ENCODE results near the gene BCAS4. TPM values are rescaled to one million over a fixed set of nuclear protein-coding genes. Genes with fewer than 3 reads are reported as not detected.

Gene BCAS4
- total and polyA plus RNA-seq, 4 donors, result 4.3 to 5.7 (median 5.0) TPM

DNA sequence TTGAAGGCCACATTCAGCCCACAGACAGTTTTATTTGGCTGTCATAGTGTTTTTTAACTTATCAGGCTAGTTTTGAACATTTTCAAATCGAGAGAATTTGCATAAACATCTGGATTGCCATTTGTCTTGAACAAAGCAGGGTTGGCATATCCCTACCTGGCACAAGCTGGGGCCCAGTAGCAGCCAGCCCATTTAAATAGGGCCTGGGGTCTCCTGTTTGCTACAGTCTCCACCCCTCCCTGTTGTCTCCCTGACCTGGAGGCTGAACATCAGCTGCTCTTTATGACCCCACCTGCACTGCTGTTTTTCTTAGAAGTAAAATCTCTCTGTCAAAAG is 10.5 kb downstream of the BCAS4 start:
- Histone ChIP-seq H3K4me3 (no peak overlapping the region), H3K4me1 (ENCODE audit: control insufficient read depth in 5 of 5, insufficient read depth in 5 of 5, low read length in 5 of 5) (no peaks in the 10 kb centered on the region), H3K27ac (ENCODE audit: low read depth in 1 of 2, low read length in 1 of 2) (no peak overlapping the region), H3K27me3 (ENCODE audit: control insufficient read depth in 3 of 3, insufficient read depth in 3 of 3, low read length in 2 of 3) (no peaks in the 10 kb centered on the region), H3K36me3 (ENCODE audit: control insufficient read depth in 4 of 4, insufficient read depth in 4 of 4, low read length in 4 of 4) (no peaks in the 10 kb centered on the region), H3K9ac (ENCODE audit: insufficient read depth in 1 of 2, low read length in 2 of 2) (no peak overlapping the region), H3K9me3 (ENCODE audit: control insufficient read depth in 4 of 4, insufficient read depth in 3 of 4, low read length in 3 of 4) (peaks cover 0 to 2% (median 0%) of the 10 kb centered on the region in 4 donors)
- ATAC-seq (ENCODE audit: insufficient read depth, low FRiP score) (no peak), DNase-seq (no peak)
- TF ChIP-seq, protein P1, sequence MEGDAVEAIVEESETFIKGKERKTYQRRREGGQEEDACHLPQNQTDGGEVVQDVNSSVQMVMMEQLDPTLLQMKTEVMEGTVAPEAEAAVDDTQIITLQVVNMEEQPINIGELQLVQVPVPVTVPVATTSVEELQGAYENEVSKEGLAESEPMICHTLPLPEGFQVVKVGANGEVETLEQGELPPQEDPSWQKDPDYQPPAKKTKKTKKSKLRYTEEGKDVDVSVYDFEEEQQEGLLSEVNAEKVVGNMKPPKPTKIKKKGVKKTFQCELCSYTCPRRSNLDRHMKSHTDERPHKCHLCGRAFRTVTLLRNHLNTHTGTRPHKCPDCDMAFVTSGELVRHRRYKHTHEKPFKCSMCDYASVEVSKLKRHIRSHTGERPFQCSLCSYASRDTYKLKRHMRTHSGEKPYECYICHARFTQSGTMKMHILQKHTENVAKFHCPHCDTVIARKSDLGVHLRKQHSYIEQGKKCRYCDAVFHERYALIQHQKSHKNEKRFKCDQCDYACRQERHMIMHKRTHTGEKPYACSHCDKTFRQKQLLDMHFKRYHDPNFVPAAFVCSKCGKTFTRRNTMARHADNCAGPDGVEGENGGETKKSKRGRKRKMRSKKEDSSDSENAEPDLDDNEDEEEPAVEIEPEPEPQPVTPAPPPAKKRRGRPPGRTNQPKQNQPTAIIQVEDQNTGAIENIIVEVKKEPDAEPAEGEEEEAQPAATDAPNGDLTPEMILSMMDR (IDR thresholded peaks at IDR 0.05; ENCODE audit: control extremely low read depth, extremely low read depth), result no peak
- WGBS, 2 donors, result 35 to 59% methylated on average over 1 of the region's 1 CpG

DNA sequence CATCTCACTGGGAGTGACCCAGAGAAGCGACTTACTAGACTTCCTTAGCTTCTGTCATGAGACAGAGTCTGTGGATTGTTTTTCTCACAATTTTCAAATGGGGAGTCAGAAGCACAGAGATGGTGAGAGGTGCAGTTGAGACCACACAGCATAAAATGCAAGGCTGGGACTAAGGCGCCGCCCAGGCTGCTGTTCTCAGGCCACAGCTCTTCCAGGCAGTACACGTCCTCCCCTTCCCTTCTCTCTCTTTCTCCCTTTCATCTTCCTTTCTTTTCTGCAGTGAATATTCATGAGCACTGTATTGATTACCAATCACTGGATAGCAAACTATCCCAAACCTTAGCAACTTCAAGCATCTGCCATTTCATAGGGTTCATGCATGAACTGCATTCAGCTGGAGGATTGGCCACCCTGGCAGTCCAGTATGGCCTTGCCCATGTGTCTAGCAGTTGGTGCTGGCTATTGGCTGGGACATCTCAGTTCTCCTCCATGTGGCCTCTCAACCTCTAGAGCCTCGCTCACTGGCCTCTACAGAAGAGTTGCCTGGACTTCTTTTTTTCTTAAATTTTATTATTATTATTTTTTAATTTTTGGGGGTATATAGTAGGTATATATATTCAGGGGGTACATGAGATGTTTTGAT is 11.4 kb downstream of the BCAS4 start:
- peaks cover 0 to 2% (median 0%) of the 10 kb centered on the region in 4 donors for H3K9me3 ChIP-seq (ENCODE audit: control insufficient read depth in 4 of 4, insufficient read depth in 3 of 4, low read length in 3 of 4)
- H3K27ac ChIP-seq (ENCODE audit: low read depth in 1 of 2, low read length in 1 of 2), result no peak overlapping the region
- no peaks in the 10 kb centered on the region for H3K36me3 ChIP-seq (ENCODE audit: control insufficient read depth in 4 of 4, insufficient read depth in 4 of 4, low read length in 4 of 4)
- no peak overlapping the region for H3K4me3 ChIP-seq
- H3K4me1 ChIP-seq (ENCODE audit: control insufficient read depth in 5 of 5, insufficient read depth in 5 of 5, low read length in 5 of 5), result no peaks in the 10 kb centered on the region
- ATAC-seq (ENCODE audit: insufficient read depth, low FRiP score) (no peak), DNase-seq (no peak)
- no peak overlapping the region for H3K9ac ChIP-seq (ENCODE audit: insufficient read depth in 1 of 2, low read length in 2 of 2)
- WGBS, 2 donors, result 92% methylated on average over 5 of the region's 5 CpGs
- TF ChIP-seq, protein P1 (IDR thresholded peaks at IDR 0.05; ENCODE audit: control extremely low read depth, extremely low read depth), result no peak
- H3K27me3 ChIP-seq (ENCODE audit: control insufficient read depth in 3 of 3, insufficient read depth in 3 of 3, low read length in 2 of 3), result no peaks in the 10 kb centered on the region

DNA sequence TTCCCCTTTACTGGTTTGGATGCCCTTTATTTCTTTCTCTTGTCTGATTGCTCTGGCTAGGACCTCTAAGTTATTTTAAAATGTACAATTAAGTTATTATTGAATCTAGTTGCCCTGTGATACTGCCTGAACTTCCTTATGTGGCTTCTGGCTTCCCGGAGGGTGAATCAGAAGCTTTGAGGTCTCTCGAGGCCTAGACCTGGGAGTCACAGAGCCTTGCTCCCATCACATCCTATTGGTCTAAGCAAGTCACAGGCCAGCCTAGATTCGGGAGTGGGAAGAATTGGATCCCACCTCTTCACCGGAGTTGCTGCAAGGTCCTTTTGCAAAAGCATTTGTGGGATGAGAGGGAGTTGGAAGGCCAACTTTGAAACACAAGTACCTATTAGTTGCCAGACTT is 15.2 kb downstream of the BCAS4 start:
- Histone ChIP-seq H3K27ac (ENCODE audit: low read depth in 1 of 2, low read length in 1 of 2) (no peak overlapping the region), H3K9me3 (ENCODE audit: control insufficient read depth in 4 of 4, insufficient read depth in 3 of 4, low read length in 3 of 4) (peaks cover 0 to 4% (median 0%) of the 10 kb centered on the region in 4 donors), H3K4me3 (no peak overlapping the region), H3K4me1 (ENCODE audit: control insufficient read depth in 5 of 5, insufficient read depth in 5 of 5, low read length in 5 of 5) (peaks cover 0 to under 1% (median 0%) of the 10 kb centered on the region in 5 donors), H3K27me3 (ENCODE audit: control insufficient read depth in 3 of 3, insufficient read depth in 3 of 3, low read length in 2 of 3) (no peaks in the 10 kb centered on the region), H3K9ac (ENCODE audit: insufficient read depth in 1 of 2, low read length in 2 of 2) (no peak overlapping the region), H3K36me3 (ENCODE audit: control insufficient read depth in 4 of 4, insufficient read depth in 4 of 4, low read length in 4 of 4) (no peaks in the 10 kb centered on the region)
- TF ChIP-seq, protein P1 (IDR thresholded peaks at IDR 0.05; ENCODE audit: control extremely low read depth, extremely low read depth), result no peak
- DNase-seq, result no peak
- WGBS, 2 donors, result 91% methylated on average over 4 of the region's 4 CpGs
- no peak for ATAC-seq (ENCODE audit: insufficient read depth, low FRiP score)

- DNase-seq (no peak), ATAC-seq (ENCODE audit: insufficient read depth, low FRiP score) (no peak)
- Histone ChIP-seq H3K9ac (ENCODE audit: insufficient read depth in 1 of 2, low read length in 2 of 2) (no peak overlapping the region), H3K27me3 (ENCODE audit: control insufficient read depth in 3 of 3, insufficient read depth in 3 of 3, low read length in 2 of 3) (no peaks in the 10 kb centered on the region), H3K4me1 (ENCODE audit: control insufficient read depth in 5 of 5, insufficient read depth in 5 of 5, low read length in 5 of 5) (peaks cover 0 to 2% (median 0%) of the 10 kb centered on the region in 5 donors), H3K4me3 (no peak overlapping the region), H3K27ac (ENCODE audit: low read depth in 1 of 2, low read length in 1 of 2) (no peak overlapping the region), H3K9me3 (ENCODE audit: control insufficient read depth in 4 of 4, insufficient read depth in 3 of 4, low read length in 3 of 4) (peaks cover 0 to 4% (median 0%) of the 10 kb centered on the region in 4 donors), H3K36me3 (ENCODE audit: control insufficient read depth in 4 of 4, insufficient read depth in 4 of 4, low read length in 4 of 4) (no peaks in the 10 kb centered on the region)
- TF ChIP-seq, protein P1 (IDR thresholded peaks at IDR 0.05; ENCODE audit: control extremely low read depth, extremely low read depth), result no peak
- 90 to 94% methylated on average over 4 of the region's 4 CpGs for WGBS, 2 donors
Measured at GRCh38 chr20:50810842-50811241, 16.0 kb downstream of the BCAS4 start.
